Measurements from ENCODE around the gene PLAC9. TPM values are rescaled to one million over a fixed set of nuclear protein-coding genes. Genes with fewer than 3 reads are reported as not detected.

The PLAC9 gene
- total and polyA plus RNA-seq, 2 experiments from 2014 or later: 11.4 to 83.3 TPM

DNA sequence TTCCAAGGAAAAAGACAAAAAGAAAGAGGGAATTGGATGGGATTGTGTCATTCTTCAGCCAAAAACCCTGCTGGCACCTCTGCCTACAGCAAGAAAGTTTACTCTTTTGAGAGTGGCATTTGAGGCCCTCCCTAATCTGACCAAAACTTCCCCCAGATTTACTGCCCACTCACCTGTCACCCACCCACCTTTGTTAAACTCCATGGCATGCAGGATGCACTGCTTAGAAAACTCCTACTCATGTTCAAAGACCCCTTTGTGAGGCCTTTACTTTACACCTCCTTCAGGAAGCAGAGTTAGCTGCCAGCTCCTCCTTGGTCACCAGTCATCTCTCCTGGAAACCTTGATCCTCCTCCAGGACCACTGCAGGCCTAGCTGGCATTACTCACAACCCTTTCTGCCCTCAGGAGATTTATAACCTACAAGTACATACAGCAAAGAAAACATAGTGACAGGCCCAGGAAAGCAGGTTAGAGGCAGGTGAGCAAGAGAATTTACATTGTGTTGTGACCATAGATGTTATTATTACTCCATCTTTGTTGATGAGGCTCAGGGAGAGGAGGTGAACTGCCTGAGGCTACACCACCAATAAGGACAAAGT lies 10.3 kb upstream of the PLAC9 start:
- no peak overlapping the region for H3K4me3 ChIP-seq
- no peak overlapping the region for H2AFZ ChIP-seq
- no peak for DNase-seq (ENCODE audit: low spot score)
- H3K27me3 ChIP-seq: no peaks in the 10 kb centered on the region
- H3K9me3 ChIP-seq (ENCODE audit: low read depth): no peaks in the 10 kb centered on the region
- no peaks in the 10 kb centered on the region for H4K20me1 ChIP-seq (ENCODE audit: insufficient read depth, poor library complexity, severe bottlenecking)
- H3K4me2 ChIP-seq: no peak overlapping the region
- no peaks in the 10 kb centered on the region for H3K36me3 ChIP-seq (replicated peaks; ENCODE audit: insufficient read depth, low read depth)
- H3K4me1 ChIP-seq (ENCODE audit: insufficient read depth): no peaks in the 10 kb centered on the region
- H3K79me2 ChIP-seq: no peaks in the 10 kb centered on the region
- TF ChIP-seq, protein P1, sequence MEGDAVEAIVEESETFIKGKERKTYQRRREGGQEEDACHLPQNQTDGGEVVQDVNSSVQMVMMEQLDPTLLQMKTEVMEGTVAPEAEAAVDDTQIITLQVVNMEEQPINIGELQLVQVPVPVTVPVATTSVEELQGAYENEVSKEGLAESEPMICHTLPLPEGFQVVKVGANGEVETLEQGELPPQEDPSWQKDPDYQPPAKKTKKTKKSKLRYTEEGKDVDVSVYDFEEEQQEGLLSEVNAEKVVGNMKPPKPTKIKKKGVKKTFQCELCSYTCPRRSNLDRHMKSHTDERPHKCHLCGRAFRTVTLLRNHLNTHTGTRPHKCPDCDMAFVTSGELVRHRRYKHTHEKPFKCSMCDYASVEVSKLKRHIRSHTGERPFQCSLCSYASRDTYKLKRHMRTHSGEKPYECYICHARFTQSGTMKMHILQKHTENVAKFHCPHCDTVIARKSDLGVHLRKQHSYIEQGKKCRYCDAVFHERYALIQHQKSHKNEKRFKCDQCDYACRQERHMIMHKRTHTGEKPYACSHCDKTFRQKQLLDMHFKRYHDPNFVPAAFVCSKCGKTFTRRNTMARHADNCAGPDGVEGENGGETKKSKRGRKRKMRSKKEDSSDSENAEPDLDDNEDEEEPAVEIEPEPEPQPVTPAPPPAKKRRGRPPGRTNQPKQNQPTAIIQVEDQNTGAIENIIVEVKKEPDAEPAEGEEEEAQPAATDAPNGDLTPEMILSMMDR (IDR thresholded peaks at IDR 0.05; ENCODE audit: poor library complexity): no peak
- TF ChIP-seq EZH2phosphoT487 (IDR thresholded peaks at IDR 0.05; ENCODE audit: low read depth, severe bottlenecking, unreplicated experiment): no peak
- TF ChIP-seq EZH2 (IDR thresholded peaks at IDR 0.05; ENCODE audit: borderline replicate concordance): no peak
- no peak overlapping the region for H3K27ac ChIP-seq
- H3K9me2 ChIP-seq (replicated peaks; ENCODE audit: insufficient read depth): no peaks in the 10 kb centered on the region

DNA sequence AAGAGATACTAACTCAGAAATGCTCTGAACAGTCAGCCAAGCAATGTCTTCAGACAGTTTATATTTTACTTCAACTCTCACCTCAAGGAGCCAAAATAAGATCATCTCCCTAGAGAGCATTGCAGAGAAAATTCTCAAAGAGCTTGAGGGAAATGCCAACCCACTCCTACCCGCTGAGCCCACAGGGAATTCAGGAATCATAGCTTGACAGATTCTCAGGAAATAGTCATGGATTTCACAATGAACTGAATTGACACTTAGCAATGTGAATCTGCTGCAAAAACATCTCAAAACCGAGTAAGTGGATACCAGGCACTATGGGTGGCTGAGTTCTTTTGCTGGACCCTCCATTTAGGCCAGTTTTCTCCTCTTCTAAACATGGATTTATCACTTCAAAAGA lies 9.8 kb upstream of the PLAC9 start:
- H3K4me3 ChIP-seq: no peak overlapping the region
- H3K4me1 ChIP-seq (ENCODE audit: insufficient read depth): no peaks in the 10 kb centered on the region
- no peak overlapping the region for H3K27ac ChIP-seq
- H3K9me2 ChIP-seq (replicated peaks; ENCODE audit: insufficient read depth): no peaks in the 10 kb centered on the region
- no peaks in the 10 kb centered on the region for H3K36me3 ChIP-seq (replicated peaks; ENCODE audit: insufficient read depth, low read depth)
- TF ChIP-seq, protein P1 (IDR thresholded peaks at IDR 0.05; ENCODE audit: poor library complexity): no peak
- TF ChIP-seq EZH2 (IDR thresholded peaks at IDR 0.05; ENCODE audit: borderline replicate concordance): no peak
- no peak for TF ChIP-seq EZH2phosphoT487 (IDR thresholded peaks at IDR 0.05; ENCODE audit: low read depth, severe bottlenecking, unreplicated experiment)
- H3K27me3 ChIP-seq: no peaks in the 10 kb centered on the region
- H2AFZ ChIP-seq: no peak overlapping the region
- H3K4me2 ChIP-seq: no peak overlapping the region
- no peaks in the 10 kb centered on the region for H4K20me1 ChIP-seq (ENCODE audit: insufficient read depth, poor library complexity, severe bottlenecking)
- WGBS (ENCODE audit: low lambda C conversion rate, missing lambda C conversion rate): 84% methylated on average over 2 of the region's 2 CpGs
- H3K9me3 ChIP-seq (ENCODE audit: low read depth): no peaks in the 10 kb centered on the region
- DNase-seq (ENCODE audit: low spot score): no peak
- H3K79me2 ChIP-seq: no peaks in the 10 kb centered on the region

DNA sequence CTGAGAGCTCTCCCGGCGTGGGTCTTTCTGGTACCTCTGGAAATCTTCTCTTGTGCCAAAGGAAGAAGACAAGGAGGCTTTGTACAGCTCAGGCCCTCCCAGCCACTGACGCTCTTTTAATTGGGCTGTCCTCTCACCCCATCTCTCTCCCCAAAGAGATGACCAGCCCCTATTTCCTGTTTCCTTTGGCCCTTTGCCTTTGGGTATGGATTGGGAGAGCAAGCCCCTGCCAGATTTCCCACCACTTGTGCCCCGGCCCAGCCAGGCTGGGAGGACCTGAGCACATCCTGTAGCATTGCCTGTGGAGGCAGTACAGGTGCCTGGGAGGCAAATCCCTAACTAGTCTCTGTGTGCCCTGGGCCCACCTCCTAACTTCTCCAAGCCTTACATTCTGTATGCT lies 5.7 kb upstream of the PLAC9 start:
- Histone ChIP-seq H3K9me3 (ENCODE audit: low read depth) (no peaks in the 10 kb centered on the region), H3K4me2 (no peak overlapping the region), H3K36me3 (replicated peaks; ENCODE audit: insufficient read depth, low read depth) (no peaks in the 10 kb centered on the region), H3K27ac (no peak overlapping the region), H4K20me1 (ENCODE audit: insufficient read depth, poor library complexity, severe bottlenecking) (no peaks in the 10 kb centered on the region), H2AFZ (no peak overlapping the region), H3K4me1 (ENCODE audit: insufficient read depth) (no peaks in the 10 kb centered on the region), H3K4me3 (no peak overlapping the region), H3K9me2 (replicated peaks; ENCODE audit: insufficient read depth) (no peaks in the 10 kb centered on the region), H3K27me3 (peaks cover 3% of the 10 kb centered on the region), H3K79me2 (no peaks in the 10 kb centered on the region)
- DNase-seq (ENCODE audit: low spot score): no peak
- no peak for TF ChIP-seq EZH2 (IDR thresholded peaks at IDR 0.05; ENCODE audit: borderline replicate concordance)
- TF ChIP-seq EZH2phosphoT487 (IDR thresholded peaks at IDR 0.05; ENCODE audit: low read depth, severe bottlenecking, unreplicated experiment): no peak
- TF ChIP-seq, protein P1 (IDR thresholded peaks at IDR 0.05; ENCODE audit: poor library complexity): no peak
- 97% methylated on average over 4 of the region's 4 CpGs for WGBS (ENCODE audit: low lambda C conversion rate, missing lambda C conversion rate)

Measured in hepatocyte (in vitro differentiated cells).